Posterior vena cava (tissue), 2 donors: ENCODE data around the gene SEPTIN1. TPM values are rescaled to one million over a fixed set of nuclear protein-coding genes. Genes with fewer than 3 reads are reported as not detected.

ENCODE experiments used
- DNase-seq: peaks from one replicate; pipeline ENCODE4 v3.0.0-alpha.2; 2020; ENCODE audit warnings: low spot score
- intact Hi-C, 2 donors: fragments of 100-400 bp; cut with DNase I; formaldehyde crosslinking; loops; one replicate each; pipeline versions ENCODE4 v1.14.1 to v1.14.2; 2022 to 2023
- total RNA-seq, 2 donors: library from RNA; stranded (reverse); fragmentation: NEBNext Ultra II Directional; extraction: Animal tissue kit (Norgen Biotek cat#: 25700); gene quantifications; one replicate each; pipeline ENCODE4 v1.2.1, GENCODE V29; 2021
- donor health status: DM: yes; HTN: yes; CAD: no.
- donor health status: DM: yes; HTN: yes; CAD: no.

Gene SEPTIN1
- total RNA-seq, 2 donors from 2014 or later = 1.6 to 3.0 TPM

DNA sequence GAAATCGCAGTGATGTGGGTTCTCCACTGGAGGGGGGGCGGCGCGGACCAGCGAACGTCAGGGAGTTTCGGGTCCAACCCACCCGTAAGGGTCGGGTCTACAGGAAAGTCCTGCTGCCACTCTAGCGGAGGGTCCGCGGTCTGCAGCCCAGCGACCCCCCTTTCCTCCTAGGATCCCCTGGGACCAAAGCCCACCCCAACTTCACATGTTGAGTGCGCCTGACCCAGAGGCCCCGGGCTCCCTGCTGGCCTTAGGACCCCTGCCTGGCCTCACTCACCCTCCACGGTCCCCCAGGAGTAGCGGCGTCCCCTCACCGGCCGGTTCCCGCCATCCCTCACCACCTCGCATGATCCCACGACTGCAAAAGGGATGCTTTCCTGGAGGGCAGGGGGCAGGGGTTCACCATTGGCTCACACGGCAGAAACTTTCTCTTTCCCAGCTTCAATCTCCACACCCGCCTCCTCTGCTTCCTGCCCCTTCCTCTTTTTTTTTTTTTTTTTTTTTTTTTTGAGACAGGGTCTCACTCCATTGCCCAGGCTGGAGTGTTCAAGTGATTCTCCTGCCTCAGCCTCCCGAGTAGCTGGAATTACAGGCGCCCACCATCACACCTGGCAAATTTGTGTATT lies 3.1 kb downstream of the SEPTIN1 start:
- intact Hi-C loops = loop anchor here in 1 of 2 donors (5.0 kb wide), 1 partner anchor 1222 kb away; no protein-coding TSS in a partner anchor
- DNase-seq = no peak

- intact Hi-C loops = loop anchor here in 1 of 2 donors (5.0 kb wide), 1 partner anchor 1221 kb away; no protein-coding TSS in a partner anchor
- DNase-seq = peak; percentile 100
Measured at GRCh38 chr16:30378236-30379157, 3.9 kb downstream of the SEPTIN1 start.

GRCh38 chr16:30377812-30378235 lies 4.5 kb downstream of the SEPTIN1 start:
- intact Hi-C loops = loop anchor here in 1 of 2 donors (5.0 kb wide), 1 partner anchor 1221 kb away; no protein-coding TSS in a partner anchor

DNA sequence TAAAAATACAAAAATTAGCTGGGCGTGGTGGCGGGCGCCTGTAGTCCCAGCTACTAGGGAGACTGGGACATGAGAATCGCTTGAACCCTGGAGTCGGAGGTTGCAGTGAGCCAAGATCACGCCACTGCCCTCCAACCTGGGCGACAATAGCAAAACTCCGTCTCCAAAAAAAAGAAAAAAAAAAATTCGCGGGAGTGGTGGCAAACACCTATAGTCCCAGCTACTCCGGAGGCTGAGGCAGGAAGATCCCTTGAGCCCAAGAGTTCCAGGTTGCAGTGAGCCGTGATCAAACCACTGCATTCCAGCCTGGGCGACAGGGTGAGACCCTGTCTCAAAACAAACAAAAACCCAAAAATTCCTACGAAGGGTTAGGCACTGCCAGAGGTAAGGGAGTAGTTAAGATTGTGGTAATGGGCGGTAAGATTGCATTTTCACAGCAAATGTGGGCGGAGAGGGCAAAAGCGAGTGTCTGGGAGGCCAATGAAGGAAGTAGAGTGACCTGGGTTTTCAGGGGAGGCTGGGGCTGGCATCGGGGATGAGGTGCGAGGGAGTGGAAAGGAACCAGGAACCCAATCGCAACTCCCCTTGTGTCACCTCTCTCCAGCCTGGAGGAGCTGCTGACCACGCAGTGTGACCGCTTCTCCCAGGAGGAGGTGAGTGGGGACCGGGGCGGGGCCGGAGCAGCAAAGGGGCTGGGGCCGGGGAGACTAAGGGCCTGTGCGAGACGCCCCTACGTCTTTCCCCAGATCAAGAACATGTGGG lies 5.1 kb downstream of the SEPTIN1 start:
- DNase-seq = no peak
- intact Hi-C loops = loop anchor here in 1 of 2 donors (5.0 kb wide), 1 partner anchor 1220 kb away; no protein-coding TSS in a partner anchor

More at GRCh38 chr16:30377812-30378235, 4.5 kb downstream of the SEPTIN1 start:
- DNase-seq = peak; percentile 98

GRCh38 chr16:30376461-30376902 lies 5.9 kb downstream of the SEPTIN1 start:
- intact Hi-C loops = loop anchor here in 1 of 2 donors (5.0 kb wide), 1 partner anchor 1219 kb away; no protein-coding TSS in a partner anchor
- DNase-seq = no peak

DNA sequence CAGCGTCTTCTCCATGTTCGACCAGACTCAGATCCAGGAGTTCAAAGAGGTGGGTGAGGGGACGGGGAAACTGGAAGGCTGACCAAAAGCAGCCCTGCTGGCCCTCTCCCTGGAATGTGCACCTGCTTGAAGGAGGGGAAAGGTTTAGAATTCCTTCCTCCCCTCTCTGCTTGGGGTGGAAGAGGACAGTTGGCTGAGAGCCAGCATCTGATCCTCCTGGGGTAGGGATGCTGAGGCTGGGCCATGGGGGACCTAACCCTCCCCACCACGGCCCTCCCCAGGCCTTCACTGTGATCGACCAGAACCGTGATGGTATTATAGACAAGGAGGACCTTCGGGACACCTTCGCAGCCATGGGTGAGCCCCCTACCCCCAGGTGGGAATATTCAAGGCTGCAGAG lies 6.5 kb downstream of the SEPTIN1 start:
- intact Hi-C loops = loop anchor here in 1 of 2 donors (5.0 kb wide), 1 partner anchor 1219 kb away; no protein-coding TSS in a partner anchor
- DNase-seq = no peak

DNA sequence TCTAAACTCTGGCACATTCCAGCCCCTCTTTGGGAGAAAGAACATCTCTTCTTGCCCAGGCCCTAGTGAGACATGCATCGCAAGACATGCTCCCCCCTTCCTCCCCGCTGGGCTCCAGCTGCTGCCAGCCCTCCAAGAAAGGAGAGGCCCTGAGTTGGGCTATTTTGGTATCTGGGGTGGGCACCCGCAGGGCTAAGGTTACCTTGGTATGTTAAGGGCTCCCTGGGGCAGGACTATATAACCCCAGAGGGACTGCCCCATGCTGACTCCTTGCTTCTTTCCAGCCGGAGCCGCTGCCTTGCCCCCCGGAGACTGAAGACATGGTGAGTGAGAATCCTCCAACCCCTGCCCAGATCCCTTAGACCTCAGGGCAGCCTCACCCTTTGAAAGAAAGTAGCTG lies 7.8 kb downstream of the SEPTIN1 start, which contains the start of gene MYL11:
MYL11 (plus strand) TSS at position 265 of the 400 bp plus-strand sequence; CDS start at position 321, 56 bp downstream.
- no peak for DNase-seq
- intact Hi-C loops = no loop called here

DNA sequence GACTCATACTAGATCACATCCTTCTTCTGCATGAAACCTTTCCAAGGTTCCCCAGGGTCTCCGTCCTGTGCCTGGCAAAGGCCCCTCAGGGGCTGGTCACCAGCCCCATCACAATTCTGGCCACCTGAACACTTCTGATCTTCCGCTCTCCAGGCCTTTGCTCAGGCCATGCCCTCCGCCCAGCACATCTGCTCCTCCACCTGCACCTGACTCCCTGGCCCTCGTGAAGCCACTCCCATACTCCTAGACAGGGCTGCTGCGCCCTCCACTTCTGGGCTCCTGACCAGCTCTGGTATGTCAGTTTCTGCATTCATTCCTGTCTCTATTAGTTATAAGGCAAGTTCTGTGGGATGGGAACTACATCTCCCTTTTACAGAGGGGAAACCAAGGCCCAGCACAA lies 9.6 kb downstream of the SEPTIN1 start:
- no peak for DNase-seq
- intact Hi-C loops = no loop called here

GRCh38 chr16:30372038-30372712 lies 10.2 kb downstream of the SEPTIN1 start:
- no peak for DNase-seq
- intact Hi-C loops = no loop called here

DNA sequence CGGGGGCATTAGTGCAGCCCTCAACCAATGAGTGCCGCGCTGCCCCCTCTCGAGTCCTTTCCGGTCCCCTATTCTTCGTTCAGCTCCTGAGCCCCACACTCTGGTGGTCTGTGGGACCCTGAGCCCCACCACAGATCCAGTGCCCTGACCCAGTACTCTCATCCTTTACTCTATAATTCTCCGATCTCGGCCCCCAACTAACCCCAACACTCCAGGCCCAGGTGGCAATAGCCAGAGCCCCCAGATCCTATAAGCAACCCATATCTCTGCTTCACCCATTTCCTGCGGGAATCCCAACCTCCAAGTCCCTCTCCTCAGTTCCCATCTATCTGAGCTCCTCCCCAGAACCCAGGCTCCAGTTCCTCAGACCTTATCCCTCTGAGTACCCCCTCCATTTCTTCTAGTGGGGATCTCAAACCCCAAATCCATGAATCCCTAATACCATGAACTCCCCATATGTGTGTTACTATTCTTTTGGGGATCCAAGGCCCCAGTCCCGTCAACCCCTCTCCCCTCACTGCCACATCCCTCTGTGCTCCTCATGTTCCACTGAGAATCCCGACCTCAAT lies 11.0 kb downstream of the SEPTIN1 start:
- no peak for DNase-seq
- intact Hi-C loops = no loop called here

DNA sequence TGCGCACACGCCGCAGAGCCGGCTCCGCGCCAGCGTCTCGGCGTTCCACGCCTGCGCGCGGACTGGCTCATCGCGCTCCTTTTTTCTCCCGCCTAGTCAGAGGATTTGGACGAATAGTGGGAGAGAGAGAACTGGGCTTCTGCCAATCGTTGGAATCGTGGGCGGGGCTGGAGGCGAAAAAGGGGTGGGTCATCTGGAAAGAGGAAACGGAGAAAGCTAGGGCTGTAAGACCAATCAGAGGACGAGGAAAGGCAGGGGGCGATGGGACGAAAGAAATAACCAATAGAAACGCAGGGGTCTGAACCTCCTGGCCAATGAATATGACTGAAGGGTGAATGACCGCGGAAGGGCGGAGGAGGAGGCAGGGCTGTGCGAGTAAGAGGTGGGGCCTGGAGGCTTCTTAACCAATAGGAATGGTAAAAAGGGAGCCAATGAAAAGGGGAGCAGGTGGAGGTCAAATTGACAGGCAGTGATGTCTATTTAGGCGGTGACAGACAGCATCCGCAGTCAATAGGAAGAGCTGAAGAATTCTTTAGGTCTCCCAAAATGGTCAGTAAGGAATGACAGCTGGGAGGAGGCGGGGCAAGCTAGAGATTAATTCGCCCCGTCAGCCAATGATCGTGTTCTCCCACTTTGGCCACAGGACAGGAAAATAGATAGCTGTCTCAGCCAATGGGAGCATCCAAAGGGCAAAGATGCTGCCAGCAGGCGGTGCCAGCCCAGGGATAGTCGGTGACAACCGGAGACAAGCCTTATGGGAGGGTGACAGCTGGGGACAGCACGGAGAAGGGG lies 11.7 kb downstream of the SEPTIN1 start, which contains the start of gene TBC1D10B:
TBC1D10B (minus strand) TSS at position 39 of the 792 bp plus-strand sequence. CDS start 311 bp downstream, outside the sequence.
- intact Hi-C loops = no loop called here

DNA sequence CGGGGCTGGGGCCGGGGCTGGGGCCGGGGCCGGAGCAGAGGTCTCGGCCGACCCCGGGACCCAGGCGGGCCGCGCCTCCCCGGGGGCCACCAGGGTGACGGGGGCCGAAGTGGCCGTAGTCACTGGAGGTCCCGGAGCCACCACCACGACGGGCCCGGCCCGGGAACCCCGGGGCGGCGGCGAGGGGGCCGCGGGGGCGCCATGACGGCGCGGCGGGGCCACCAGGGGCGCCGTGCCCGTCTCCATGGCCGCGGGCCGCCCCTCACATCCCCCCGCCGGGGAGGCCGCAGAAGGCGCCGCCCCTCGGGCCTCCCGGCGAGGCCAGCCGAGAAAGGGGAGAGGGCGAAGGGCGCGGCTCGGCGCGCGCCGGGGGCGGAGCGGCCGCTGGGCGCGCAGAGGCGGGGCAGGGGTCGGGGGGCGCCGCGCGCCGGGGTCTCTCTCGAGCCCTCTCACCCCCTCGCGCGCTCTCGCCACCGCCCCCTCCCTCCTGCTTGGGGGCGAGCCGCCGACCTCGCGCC lies 12.4 kb downstream of the SEPTIN1 start:
- intact Hi-C loops = no loop called here
- no peak for DNase-seq

More for the DNA sequence above, 11.7 kb downstream of the SEPTIN1 start, which contains the start of gene TBC1D10B:
- DNase-seq = peak; percentile 99

- no peak for DNase-seq
- intact Hi-C loops = no loop called here
Measured at GRCh38 chr16:30369091-30369937, 13.0 kb downstream of the SEPTIN1 start.

DNA sequence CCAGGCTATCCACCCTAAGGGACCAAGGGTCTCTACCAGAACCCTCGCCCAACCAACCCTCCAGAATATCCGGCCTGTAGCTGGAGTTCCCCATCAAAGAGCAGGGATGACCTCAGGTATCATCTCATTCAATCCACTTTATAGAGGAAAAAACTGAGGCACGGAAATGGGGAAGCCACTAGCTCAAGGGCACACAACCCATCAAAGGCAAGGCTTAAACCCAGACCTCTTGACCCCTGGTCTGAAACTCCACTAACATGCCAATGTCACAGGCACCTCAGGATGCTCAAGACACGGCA lies 13.6 kb downstream of the SEPTIN1 start:
- intact Hi-C loops = no loop called here
- no peak for DNase-seq

- intact Hi-C loops = no loop called here
- no peak for DNase-seq
Measured at GRCh38 chr16:30368122-30368791, 14.1 kb downstream of the SEPTIN1 start.
